ENCODE results near the gene IL17RE. TPM values are rescaled to one million over a fixed set of nuclear protein-coding genes. Genes with fewer than 3 reads are reported as not detected.

The IL17RE gene
- total and polyA plus RNA-seq, 2 of the 13 experiments (the other 11 are each of a cell fraction or from before 2014, with no cell fraction given) = 14.5 to 24.1 TPM

DNA sequence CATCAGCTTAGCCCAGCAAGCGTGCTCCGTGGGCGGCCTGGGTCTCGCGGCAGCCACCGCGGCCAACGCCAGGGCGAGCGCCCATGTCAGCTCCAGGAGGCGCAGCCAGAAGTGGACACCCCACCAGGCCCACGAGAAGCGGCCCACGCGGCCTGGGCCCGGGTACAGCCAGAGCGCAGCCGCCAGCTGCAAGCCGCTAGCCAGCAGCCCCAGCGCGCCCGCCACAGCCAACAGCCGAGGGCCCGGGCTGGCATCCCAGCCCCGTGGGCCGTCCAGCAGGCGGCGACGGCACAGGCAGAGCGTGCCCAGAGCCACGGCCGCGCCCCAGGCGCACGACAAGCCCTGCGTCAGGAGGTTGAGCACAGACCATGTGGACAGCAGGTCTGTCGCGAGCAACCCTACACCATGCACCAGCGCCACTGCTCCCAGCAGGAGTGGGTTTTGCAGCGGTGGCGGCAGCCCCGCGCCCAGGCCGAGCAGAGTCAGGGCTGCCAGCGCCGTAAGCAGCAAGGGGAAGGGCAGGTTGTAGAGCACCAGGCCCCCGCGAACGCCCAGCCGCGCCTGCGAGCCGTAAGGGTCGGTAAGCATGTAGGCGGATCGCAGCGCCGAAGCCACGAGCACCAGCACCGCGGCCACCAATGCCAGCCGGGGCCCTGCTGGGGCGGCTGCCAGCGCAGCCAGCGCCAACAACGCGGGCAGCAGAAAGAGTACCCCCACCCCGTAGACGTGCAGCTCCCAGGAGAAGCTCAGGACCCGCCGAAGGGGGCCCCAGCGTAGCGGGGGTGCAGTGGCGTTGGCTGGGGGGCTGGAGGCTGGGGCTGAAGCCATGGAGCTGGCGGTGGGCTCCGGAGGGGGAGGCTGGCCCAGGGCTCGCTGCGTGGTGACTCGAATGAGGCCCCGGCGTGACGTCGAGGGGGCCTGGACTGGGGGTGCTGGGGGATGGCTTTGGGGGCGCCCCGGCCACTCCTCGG is 44.7 kb downstream of the IL17RE start (continued):
- peak; percentile 98 for TF ChIP-seq SMAD9 (CRISPR knock-in tag; IDR thresholded peaks at IDR 0.05)
- TF ChIP-seq ZFP1 (CRISPR knock-in tag; IDR thresholded peaks at IDR 0.05) = no peak
- peak; percentile 63; the same call in 1 of the 2 replicates for TF ChIP-seq ZFP82 (CRISPR knock-in tag; IDR thresholded peaks at IDR 0.05; ENCODE audit: borderline replicate concordance)
- TF ChIP-seq GATAD2A (CRISPR knock-in tag; IDR thresholded peaks at IDR 0.05) = no peak
- TF ChIP-seq, protein P1, sequence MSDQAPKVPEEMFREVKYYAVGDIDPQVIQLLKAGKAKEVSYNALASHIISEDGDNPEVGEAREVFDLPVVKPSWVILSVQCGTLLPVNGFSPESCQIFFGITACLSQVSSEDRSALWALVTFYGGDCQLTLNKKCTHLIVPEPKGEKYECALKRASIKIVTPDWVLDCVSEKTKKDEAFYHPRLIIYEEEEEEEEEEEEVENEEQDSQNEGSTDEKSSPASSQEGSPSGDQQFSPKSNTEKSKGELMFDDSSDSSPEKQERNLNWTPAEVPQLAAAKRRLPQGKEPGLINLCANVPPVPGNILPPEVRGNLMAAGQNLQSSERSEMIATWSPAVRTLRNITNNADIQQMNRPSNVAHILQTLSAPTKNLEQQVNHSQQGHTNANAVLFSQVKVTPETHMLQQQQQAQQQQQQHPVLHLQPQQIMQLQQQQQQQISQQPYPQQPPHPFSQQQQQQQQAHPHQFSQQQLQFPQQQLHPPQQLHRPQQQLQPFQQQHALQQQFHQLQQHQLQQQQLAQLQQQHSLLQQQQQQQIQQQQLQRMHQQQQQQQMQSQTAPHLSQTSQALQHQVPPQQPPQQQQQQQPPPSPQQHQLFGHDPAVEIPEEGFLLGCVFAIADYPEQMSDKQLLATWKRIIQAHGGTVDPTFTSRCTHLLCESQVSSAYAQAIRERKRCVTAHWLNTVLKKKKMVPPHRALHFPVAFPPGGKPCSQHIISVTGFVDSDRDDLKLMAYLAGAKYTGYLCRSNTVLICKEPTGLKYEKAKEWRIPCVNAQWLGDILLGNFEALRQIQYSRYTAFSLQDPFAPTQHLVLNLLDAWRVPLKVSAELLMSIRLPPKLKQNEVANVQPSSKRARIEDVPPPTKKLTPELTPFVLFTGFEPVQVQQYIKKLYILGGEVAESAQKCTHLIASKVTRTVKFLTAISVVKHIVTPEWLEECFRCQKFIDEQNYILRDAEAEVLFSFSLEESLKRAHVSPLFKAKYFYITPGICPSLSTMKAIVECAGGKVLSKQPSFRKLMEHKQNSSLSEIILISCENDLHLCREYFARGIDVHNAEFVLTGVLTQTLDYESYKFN (CRISPR knock-in tag; conservative IDR thresholded peaks at IDR 0.05) = peak; percentile 30; the same call in 1 of the 2 replicates
- peak; percentile 60; the same call in 1 of the 2 replicates for TF ChIP-seq ZNF143 (CRISPR knock-in tag; IDR thresholded peaks at IDR 0.05)
- TF ChIP-seq, protein P2, sequence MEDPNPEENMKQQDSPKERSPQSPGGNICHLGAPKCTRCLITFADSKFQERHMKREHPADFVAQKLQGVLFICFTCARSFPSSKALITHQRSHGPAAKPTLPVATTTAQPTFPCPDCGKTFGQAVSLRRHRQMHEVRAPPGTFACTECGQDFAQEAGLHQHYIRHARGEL (CRISPR knock-in tag; IDR thresholded peaks at IDR 0.05) = no peak
- TF ChIP-seq HCFC1 (IDR thresholded peaks at IDR 0.05; ENCODE audit: low read depth, low read length) = no peak
- peak; percentile 23; the same call in 1 of the 2 replicates for TF ChIP-seq RXRA (CRISPR knock-in tag; IDR thresholded peaks at IDR 0.05)
- TF ChIP-seq, protein P3, sequence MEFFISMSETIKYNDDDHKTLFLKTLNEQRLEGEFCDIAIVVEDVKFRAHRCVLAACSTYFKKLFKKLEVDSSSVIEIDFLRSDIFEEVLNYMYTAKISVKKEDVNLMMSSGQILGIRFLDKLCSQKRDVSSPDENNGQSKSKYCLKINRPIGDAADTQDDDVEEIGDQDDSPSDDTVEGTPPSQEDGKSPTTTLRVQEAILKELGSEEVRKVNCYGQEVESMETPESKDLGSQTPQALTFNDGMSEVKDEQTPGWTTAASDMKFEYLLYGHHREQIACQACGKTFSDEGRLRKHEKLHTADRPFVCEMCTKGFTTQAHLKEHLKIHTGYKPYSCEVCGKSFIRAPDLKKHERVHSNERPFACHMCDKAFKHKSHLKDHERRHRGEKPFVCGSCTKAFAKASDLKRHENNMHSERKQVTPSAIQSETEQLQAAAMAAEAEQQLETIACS (CRISPR knock-in tag; IDR thresholded peaks at IDR 0.05) = peak; percentile 66
- TF ChIP-seq, protein P4, sequence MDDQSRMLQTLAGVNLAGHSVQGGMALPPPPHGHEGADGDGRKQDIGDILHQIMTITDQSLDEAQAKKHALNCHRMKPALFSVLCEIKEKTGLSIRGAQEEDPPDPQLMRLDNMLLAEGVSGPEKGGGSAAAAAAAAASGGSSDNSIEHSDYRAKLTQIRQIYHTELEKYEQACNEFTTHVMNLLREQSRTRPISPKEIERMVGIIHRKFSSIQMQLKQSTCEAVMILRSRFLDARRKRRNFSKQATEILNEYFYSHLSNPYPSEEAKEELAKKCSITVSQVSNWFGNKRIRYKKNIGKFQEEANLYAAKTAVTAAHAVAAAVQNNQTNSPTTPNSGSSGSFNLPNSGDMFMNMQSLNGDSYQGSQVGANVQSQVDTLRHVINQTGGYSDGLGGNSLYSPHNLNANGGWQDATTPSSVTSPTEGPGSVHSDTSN (CRISPR knock-in tag; IDR thresholded peaks at IDR 0.05; ENCODE audit: borderline replicate concordance) = no peak; the same call in 1 of the 2 replicates
- TF ChIP-seq NFKBIZ (CRISPR knock-in tag; IDR thresholded peaks at IDR 0.05) = peak; percentile 66; the same call in 1 of the 2 replicates
- peak; percentile 73 for TF ChIP-seq POLR2AphosphoS5 (IDR thresholded peaks at IDR 0.05; ENCODE audit: low read depth, low read length)
- TF ChIP-seq ZNF670 (CRISPR knock-in tag; IDR thresholded peaks at IDR 0.05; ENCODE audit: borderline replicate concordance) = peak; percentile 72
- TF ChIP-seq SMAD1 (CRISPR knock-in tag; IDR thresholded peaks at IDR 0.05; ENCODE audit: borderline replicate concordance, low read depth) = no peak
- peak; percentile 45; the same call in 1 of the 2 replicates for TF ChIP-seq ZBTB3 (CRISPR knock-in tag; IDR thresholded peaks at IDR 0.05; ENCODE audit: borderline replicate concordance, low read depth)
- TF ChIP-seq RFXANK (CRISPR knock-in tag; IDR thresholded peaks at IDR 0.05) = no peak
- peak; percentile 88 for TF ChIP-seq KMT2A (CRISPR knock-in tag; IDR thresholded peaks at IDR 0.05)
- no peak for TF ChIP-seq SNRNP70 (IDR thresholded peaks at IDR 0.05; ENCODE audit: low read depth, low read length)
- TF ChIP-seq KMT2B (CRISPR knock-in tag; IDR thresholded peaks at IDR 0.05) = 0 out of 2 replicates have a peak, but pooled peaks have one; percentile 48
- TF ChIP-seq TCF7 (IDR thresholded peaks at IDR 0.05; ENCODE audit: low read depth) = no peak

Data from HepG2 (cell line).